Measurements from ENCODE around the gene DHRS4L2.
"Not testable (repeated sequence)": the region's sequence is repeated elsewhere in the genome, so short reads cannot be mapped to it uniquely, and the experiment has no call there.

DHRS4L2 gene

DNA sequence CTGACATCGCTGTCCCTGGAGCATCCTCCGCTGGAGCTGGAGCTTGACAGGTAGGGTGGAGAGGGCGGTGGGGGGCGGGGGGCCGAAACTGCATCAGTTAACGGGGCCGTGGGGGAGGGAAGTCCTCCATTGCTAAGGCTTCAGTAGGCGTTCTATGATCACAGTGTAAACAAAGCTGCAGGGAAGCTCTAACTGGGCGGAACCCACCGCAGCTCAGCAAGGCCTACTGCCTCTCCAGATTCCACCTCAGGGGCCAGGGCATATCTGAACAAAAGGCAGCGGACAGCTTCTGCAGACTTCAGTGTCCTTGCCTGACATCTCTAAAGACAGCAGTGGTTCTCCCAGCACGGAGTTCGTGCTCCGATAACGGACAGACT, 18.5 kb upstream of the DHRS4L2 start:
- in situ Hi-C loops (cut with HindIII; ENCODE audit: low sequenced_read_pairs): not testable (repeated sequence)

DNA sequence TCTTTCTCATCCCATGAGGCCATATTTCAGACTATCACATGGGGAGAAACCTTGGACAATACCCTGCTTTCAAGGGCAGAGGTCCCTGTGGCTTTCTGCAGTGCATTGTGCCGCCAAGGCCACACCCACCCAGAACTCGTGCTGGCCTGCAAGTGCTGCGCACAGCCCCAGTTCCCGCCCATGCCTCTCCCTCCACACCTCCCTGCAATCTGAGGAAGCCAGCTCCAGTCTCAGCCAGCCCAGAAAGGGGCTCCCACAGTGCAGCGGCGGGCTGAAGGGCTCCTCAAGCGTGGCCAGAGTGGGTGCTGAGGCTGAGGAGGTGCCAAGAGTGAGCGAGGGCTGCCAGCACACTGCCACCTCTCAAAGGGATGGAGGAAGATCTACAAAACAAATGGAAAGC, 15.6 kb upstream of the DHRS4L2 start:
- in situ Hi-C loops (cut with HindIII; ENCODE audit: low sequenced_read_pairs): not testable (repeated sequence)

DNA sequence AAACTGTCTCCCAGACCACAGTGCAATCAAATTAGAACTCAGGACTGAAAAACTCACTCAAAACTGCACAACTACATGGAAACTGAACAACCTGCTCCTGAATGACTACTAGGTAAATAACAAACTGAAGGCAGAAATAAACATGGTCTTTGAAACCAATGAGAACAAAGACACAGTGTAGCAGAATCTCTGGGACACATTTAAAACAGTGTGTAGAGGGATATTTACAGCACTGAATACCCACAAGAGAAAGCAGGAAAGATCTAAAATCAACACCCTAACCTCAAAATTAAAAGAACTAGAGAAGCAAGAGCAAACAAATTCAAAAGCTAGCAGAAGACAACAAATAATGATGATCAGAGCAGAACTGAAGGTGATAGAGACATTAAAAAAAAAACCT, 14.7 kb upstream of the DHRS4L2 start:
- in situ Hi-C loops (cut with HindIII; ENCODE audit: low sequenced_read_pairs): not testable (repeated sequence)

DNA sequence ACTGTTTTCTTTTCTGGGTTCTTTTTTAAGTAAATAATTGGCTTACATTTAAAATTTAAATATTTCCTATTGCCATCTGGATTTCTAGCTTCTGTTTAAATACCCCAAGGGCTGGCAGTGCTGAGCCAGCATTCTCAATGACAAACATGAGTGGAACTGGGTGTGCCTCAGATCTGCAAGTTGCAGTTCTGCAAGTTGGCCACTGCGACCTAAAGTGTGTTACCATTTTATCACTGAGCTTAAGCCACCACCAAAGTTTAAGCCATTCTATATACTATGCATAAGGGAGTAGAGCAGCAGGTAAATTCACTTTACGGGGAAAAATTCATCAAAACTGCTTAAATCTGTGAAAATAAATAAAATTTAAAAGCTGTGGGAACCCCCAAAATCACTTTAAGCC, 11.5 kb upstream of the DHRS4L2 start:
- in situ Hi-C loops (cut with HindIII; ENCODE audit: low sequenced_read_pairs): not testable (repeated sequence)

DNA sequence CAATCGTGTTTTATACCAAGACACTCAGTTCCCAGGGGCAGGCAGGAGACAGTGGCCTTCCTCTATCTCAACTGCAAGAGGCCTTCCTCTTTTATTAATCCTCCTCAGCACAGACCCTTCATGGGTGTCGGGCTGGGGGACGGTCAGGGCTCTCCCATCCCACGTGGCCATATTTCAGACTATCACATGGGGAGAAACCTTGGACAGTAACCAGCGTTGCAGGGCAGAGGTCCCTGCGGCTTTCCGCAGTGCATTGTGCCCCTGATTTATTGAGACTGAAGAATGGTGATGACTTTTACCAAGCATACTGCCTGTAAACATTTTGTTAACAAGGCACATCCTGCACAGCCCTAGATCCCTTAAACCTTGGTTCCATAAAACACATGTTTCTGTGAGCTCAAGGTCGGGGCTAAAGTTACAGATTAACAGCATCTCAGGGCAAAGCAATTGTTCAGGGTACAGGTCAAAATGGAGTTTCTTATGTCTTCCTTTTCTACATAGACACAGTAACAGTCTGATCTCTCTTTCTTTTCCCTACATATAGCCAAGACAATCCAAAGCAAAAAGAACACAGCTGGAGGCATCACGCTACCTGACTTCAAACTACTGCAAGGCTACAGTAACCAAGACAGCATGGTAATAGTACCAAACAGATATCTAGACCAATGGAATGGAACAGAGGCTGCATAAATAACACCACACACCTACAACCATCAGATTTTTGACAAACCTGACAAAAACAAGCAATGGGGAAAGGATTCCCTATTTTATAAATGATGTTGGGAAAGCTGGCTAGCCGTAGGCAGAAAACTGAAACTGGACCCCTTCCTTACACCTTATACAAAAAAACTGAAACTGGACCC, 6.5 kb upstream of the DHRS4L2 start:
- in situ Hi-C loops (cut with HindIII; ENCODE audit: low sequenced_read_pairs): not testable (repeated sequence)

DNA sequence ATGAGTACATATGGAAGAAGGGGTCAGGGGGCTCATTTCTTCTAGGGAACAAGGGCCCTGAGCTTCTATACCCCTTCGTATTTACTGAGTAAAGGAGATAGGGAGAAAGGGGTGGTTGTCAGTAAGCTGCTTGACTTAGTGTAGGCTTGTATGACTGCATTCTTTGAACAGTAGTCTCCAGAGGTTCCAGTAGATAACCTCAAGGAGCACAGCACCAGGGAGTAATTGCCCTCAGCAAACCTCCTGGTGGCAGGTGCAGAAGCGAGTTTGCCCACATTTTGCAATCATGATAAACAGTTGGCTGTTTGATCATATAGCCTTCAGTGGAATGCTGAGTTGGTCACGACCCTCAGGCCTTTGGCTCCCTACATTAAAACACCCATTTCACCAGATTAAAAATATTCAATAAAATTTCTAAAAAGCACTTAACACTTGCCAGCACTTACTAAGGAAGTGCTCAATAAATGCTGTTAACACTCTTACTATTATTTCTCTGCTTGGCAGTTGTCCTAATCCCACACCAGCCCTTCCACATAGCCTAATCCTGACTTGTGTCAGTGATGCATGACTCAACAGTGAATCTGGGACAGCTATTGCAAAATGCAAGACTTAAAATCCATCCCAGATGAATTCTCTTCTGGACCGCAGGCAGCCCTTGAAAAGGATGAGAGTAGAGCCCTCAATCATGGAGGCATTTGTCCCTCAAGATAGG, 3.7 kb upstream of the DHRS4L2 start:
- in situ Hi-C loops (cut with HindIII; ENCODE audit: low sequenced_read_pairs): no loop called here

DNA sequence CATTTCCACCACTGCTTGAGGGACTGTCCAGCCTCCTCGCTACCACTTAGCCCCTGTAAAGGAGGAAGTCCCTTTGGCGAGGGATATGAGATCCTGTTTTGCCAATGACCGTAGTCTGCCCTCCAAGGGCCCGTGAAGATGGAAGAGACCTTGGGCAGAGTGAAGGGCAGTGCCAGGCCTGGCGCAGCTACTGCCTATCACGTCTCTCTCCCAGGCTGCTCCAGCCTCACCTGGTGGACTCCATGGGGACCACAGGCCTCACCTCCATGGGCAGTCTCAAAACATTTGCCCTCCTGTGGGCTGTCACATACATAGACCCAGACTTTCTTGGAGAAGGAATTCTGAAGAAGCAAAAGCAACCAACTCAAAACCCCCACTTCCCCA, 514 bp upstream of the DHRS4L2 start:
- in situ Hi-C loops (cut with HindIII; ENCODE audit: low sequenced_read_pairs): not testable (repeated sequence)

DNA sequence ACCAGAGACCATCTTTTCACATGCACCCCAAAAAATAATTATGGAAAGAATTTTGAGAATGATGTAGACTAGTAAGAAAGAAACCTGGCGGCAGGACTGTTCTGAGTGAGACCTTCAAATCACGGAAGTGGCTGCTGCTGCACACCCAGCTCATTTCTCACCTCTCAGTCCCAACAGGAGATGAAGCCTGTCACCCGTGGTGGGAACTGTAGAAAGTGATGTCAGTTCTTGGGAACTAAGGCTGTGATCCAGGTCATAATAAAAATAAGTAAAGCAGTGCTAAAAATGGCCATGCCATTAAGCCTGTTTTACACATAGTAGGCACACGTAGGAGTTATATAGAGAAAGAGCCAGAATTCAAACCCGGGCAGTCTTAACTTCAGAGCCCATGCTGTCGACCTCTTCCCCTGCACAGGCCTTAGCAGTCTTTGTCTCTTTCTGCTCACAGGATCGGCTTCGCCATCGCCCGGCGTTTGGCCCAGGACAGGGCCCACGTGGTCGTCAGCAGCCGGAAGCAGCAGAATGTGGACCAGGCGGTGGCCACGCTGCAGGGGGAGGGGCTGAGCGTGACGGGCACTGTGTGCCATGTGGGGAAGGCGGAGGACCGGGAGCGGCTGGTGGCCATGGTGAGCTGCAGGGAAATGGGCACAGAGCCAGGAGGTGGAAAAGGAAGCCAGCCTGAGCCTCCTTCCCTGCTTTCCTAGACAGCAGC, 1.2 kb downstream of the DHRS4L2 start:
- in situ Hi-C loops (cut with HindIII; ENCODE audit: low sequenced_read_pairs): not testable (repeated sequence)

DNA sequence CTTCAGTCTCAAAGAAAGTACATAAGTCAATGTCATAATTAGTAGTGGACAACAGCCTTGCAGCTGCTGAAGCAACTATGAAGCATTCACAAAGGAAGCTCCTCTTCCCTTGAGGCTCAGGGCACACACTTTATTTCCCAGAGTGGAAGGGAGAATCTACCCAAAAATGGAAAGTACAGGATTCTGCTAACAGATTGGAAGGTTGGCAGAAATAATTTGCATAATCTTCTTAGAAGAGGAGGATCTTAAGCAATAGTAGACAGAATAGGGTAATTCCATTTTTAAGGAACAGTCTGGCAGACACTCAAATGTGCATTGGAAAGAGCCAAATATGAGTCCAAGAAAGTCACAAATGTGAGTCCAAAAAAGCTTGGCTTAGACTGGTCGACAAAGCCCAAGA, 2.2 kb downstream of the DHRS4L2 start:
- in situ Hi-C loops (cut with HindIII; ENCODE audit: low sequenced_read_pairs): not testable (repeated sequence)

DNA sequence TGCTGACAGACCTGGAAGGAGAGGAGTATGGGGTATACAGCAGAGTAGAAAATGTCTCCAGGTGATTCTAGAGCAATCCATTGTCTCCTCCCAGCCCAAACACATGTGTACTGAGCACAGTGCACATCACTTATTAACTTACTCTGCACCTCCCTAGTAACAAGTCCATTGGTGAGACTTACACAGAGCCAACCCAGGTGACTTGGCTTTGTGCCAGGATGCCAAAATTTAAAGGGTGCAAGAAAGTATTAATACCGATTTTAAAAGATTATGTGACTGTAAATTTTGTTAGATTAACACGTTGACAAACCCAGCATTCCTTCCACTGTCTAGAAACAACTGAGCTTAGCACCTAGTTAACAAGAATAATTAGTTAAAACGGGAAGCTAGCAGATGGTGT, 4.3 kb downstream of the DHRS4L2 start:
- in situ Hi-C loops (cut with HindIII; ENCODE audit: low sequenced_read_pairs): not testable (repeated sequence)

DNA sequence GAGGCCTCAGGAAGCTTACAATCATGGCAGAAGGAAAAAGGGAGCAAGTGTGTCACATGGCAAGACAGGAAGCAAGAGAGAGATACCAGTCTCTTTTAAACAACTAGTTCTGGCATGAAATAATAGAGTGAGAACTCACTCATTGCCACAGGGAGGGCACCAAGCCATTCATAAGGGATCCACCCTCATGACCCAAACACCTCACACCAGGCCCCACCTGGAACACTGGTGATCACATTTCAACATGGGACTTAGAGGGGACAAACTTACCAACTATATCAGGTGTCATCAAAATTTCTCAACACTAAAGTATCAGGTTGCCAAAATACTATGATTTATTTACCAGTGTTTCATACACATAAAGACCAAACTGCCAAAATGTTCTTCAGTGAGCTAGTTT, 7.3 kb downstream of the DHRS4L2 start:
- in situ Hi-C loops (cut with HindIII; ENCODE audit: low sequenced_read_pairs): not testable (repeated sequence)

DNA sequence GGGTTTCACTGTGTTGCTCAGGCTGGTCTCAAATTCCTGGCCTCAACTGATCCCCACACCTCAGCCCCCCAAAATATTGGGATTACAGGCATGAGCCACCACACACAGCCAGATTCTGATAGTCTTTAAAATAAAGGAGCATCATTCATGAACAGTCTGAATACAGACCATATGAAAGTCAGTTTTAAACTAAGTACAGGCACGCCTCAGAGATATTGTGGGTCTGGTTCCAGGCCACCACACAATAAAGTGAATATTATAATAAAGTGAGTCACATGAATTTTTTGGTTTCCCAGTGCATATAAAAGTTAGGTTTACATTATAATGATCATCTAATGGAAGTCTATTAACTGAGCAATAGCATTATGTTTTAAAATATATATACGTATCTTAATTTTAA, 8.1 kb downstream of the DHRS4L2 start:
- in situ Hi-C loops (cut with HindIII; ENCODE audit: low sequenced_read_pairs): not testable (repeated sequence)

DNA sequence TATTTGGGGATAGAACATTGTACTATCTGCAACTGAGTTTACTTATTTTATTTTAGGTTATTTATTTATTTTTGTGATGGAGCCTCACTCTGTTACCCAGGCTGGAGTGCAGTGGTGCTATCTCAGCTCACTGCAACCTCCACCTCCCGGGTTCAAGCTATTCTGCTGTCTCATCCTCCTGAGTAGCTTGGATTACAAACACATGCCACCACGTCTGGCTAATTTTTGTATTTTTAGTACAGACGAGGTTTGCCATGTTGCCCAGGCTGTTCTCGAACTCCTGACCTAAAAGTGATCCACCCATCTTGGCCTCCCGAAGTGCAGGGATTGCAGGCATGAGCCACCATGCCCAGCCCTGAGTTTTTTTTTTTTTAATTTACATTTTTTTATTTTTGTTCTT, 10.9 kb downstream of the DHRS4L2 start:
- in situ Hi-C loops (cut with HindIII; ENCODE audit: low sequenced_read_pairs): not testable (repeated sequence)

DNA sequence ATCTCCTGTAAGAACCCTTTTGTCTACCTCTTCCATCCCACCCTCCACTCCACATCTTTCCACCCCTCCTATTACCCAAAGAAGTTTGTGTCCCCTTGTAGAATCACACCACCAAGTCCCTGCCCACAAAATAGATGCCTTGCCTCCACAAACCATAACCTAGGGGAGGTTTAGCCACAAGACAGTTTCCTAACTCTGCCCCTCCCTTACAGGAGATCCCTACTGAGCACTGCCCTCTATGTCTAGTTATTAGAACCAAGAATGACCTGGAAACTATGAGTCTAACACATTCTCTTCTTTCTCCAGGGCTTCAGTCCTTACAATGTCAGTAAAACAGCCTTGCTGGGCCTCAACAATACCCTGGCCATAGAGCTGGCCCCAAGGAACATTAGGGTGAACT, 12.3 kb downstream of the DHRS4L2 start:
- in situ Hi-C loops (cut with HindIII; ENCODE audit: low sequenced_read_pairs): not testable (repeated sequence)

DNA sequence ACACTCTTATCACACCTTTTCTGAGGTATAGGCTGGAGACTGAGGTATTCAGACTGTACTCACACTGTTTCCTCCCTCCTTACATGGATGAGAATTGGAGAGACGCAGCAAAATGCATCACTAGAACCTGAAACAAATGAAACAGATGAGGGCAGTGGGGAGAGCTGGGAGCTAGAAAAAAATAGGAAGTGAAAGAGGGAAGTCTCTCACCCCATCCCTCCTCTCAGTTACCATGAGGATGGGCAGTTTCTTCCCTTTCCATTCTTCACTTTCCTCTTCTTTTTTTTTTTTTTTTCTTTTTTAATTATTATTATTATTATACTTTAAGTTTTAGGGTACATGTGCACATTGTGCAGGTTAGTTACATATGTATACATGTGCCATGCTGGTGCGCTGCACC, 12.9 kb downstream of the DHRS4L2 start:
- in situ Hi-C loops (cut with HindIII; ENCODE audit: low sequenced_read_pairs): not testable (repeated sequence)

DNA sequence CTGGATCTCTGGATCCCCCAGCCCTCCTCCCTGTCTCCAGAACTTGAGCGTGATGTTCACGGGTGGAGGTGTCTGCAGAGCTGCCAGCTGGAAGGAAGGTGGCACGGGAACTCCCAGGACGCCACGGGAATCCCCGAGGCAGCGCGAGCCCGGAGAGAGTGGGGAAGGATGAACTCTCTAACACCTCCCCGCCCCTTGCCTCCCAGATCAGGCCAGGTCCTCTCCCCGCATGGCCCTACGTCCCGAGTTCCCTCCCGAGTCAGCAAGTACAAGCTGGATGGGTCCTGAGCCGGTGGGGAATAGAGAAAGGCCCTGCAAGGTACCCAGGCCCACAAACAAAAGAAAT, 17.7 kb downstream of the DHRS4L2 start:
- in situ Hi-C loops (cut with HindIII; ENCODE audit: low sequenced_read_pairs): not testable (repeated sequence)

DNA sequence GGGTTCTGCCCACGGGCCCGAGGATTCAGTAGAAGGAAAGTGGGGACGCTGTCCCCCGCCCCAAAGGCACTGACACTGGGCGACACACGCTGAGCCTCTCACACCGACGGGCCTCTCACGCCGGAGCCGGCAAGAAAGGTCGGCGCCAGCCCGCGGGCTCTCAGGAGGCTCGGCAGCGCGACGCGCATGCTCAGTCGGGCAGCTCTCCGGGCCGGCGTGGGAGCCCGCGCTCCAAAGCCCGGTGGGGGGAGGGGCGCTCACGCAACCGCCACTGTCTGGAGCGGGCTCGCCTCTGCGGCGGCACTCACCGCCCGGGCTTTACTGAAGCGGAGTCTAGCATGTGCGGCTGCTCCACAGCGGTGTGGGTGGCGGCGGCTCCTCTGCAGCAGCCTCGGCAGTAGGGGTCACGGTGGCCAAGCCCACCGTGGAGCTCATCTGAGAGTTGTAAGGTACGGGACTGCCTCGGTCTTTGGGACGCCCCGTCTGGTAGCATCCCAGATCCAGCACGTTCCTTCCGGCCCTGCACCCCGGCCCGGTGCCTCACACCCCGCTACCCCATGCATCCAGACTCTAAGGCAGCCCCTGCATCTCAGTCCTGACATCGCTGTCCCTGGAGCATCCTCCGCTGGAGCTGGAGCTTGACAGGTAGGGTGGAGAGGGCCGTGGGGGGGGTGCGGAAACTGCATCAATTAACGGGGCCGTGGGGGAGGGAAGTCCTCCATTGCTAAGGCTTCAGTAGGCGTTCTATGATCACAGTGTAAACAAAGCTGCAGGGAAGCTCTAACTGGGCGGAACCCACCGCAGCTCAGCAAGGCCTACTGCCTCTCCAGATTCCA, 18.3 kb downstream of the DHRS4L2 start:
- in situ Hi-C loops (cut with HindIII; ENCODE audit: low sequenced_read_pairs): not testable (repeated sequence)

DNA sequence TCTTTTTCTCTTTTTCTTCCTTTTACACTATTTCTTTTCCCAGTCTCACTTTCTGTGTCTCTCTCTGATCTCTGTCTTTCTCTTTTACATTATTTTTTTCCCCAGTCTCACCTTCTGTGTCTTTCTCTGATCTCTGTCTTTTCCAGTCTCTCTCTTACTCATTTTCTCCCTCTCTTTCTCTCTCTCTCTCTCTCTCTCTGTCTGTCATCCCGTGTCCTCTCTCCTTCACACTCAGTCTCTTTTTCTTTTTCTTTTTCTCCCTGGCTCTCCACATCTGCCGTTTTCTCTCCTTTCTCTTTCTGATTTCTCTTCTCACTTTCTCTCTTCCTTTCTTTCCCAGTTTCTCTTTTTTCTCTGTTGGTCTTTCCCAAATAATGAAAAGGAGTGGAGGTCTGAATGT, 22.3 kb downstream of the DHRS4L2 start:
- in situ Hi-C loops (cut with HindIII; ENCODE audit: low sequenced_read_pairs): no loop called here

DNA sequence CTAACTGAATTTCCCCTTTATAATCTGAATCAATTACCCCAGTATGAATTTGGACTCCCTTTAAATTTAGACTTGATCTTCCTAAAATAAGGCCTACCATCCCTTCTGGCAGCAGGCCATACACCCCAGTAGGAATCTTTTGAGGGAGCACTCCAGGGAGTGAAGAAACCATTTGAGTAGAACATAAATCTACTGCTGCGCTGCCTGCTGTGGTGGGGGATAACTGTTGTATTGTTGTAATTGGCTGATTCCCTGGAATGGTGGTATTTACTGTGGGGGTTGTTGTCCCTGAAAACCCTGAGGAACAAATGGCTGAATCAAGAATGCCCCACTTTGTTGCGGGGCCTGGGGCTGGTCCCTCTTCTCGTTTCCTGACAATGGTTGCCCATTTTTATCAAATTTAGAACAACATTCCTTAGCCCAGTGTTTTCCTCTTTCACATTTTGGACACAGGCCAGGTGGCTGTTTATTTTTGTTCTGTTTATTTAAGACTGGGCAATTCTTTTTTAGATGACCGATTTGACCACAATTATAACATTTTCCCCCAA, 24.1 kb downstream of the DHRS4L2 start:
- in situ Hi-C loops (cut with HindIII; ENCODE audit: low sequenced_read_pairs): not testable (repeated sequence)

DNA sequence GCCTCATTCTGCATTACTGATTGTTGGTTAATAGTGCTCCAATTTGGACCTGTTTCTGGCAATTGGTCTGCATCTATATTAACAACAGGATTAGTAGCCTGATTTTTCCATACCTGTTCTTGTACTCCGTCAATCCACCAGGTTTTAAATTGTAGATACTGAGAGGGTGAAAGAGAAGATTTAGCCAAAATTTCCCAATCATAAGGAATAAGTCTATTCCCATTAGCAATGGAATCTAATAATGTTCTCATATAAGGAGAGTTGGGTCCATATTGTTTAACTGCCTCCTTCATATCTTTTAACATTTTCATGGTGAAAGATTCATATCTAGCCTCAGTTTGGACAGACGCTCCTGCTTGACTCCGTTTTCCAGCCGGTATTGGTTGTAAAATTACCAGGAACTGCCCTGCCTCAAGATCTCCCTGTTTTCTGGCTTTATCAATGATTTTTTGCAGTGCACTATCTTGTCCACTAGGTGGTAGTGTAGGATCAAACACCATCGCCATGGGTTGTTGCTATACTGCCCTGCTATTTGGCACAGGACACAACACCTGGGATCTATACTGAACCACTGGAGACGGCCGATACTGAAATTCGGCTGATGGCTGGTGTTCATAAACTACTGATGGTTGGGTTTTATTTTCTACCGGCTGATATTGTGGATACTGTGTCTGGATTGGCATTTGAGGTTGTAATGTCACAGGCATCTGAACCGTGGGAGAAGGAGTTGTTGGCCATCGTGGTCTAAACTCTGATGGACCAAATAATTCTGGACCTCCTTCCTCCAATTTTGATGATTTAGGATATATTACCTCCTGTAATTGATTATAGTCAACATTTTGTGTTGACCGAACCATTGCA, 25.2 kb downstream of the DHRS4L2 start:
- in situ Hi-C loops (cut with HindIII; ENCODE audit: low sequenced_read_pairs): no loop called here
